ENCODE data around the gene ATG101. TPM values are rescaled to one million over a fixed set of nuclear protein-coding genes. Genes with fewer than 3 reads are reported as not detected.

ATG101 gene
- total and polyA plus RNA-seq, 9 of the 15 experiments (the other 6 are each of a cell fraction or from before 2014, with no cell fraction given), result 2.9 to 52.4 (median 29.7) TPM

- no peaks in the 10 kb centered on the region for H3K9me1 ChIP-seq (ENCODE audit: control insufficient read depth, insufficient read depth, low read length)
- peaks cover 0 to 10% of the 10 kb centered on the region in 2 experiments; a peak in 1 of 5 replicates for H3K4me1 ChIP-seq (replicated peaks in 1 of 2; ENCODE audit: control insufficient read depth in 2 of 2, insufficient read depth in 2 of 2, low read length in 2 of 2)
- no peak for DNase-seq (ENCODE audit: extremely low read depth in 1 of 4, low spot score in 3 of 4)
- H3K79me2 ChIP-seq (ENCODE audit: control insufficient read depth, insufficient read depth, low read length), result no peaks in the 10 kb centered on the region; the same call in 2 of the 3 replicates
- in situ Hi-C loops (cut with MboI), result loop anchor here (5.0 kb wide), 1 partner anchor 53 kb away; no protein-coding TSS in a partner anchor
- TF ChIP-seq, protein P1, sequence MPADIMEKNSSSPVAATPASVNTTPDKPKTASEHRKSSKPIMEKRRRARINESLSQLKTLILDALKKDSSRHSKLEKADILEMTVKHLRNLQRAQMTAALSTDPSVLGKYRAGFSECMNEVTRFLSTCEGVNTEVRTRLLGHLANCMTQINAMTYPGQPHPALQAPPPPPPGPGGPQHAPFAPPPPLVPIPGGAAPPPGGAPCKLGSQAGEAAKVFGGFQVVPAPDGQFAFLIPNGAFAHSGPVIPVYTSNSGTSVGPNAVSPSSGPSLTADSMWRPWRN (IDR thresholded peaks at IDR 0.05; ENCODE audit: low read depth), result no peak
- TF ChIP-seq ZMIZ1 (IDR thresholded peaks at IDR 0.05; ENCODE audit: low read depth in 2 of 2, low read length in 2 of 2) (no peak), MAX (CRISPR knock-in tag; IDR thresholded peaks at IDR 0.05) (no peak), WHSC1 (IDR thresholded peaks at IDR 0.05; ENCODE audit: low read length) (no peak), CBX8 (IDR thresholded peaks at IDR 0.05; ENCODE audit: borderline replicate concordance, extremely low read depth, low read depth, low read length, poor library complexity, severe bottlenecking) (no peak)
- TF ChIP-seq, protein P2, sequence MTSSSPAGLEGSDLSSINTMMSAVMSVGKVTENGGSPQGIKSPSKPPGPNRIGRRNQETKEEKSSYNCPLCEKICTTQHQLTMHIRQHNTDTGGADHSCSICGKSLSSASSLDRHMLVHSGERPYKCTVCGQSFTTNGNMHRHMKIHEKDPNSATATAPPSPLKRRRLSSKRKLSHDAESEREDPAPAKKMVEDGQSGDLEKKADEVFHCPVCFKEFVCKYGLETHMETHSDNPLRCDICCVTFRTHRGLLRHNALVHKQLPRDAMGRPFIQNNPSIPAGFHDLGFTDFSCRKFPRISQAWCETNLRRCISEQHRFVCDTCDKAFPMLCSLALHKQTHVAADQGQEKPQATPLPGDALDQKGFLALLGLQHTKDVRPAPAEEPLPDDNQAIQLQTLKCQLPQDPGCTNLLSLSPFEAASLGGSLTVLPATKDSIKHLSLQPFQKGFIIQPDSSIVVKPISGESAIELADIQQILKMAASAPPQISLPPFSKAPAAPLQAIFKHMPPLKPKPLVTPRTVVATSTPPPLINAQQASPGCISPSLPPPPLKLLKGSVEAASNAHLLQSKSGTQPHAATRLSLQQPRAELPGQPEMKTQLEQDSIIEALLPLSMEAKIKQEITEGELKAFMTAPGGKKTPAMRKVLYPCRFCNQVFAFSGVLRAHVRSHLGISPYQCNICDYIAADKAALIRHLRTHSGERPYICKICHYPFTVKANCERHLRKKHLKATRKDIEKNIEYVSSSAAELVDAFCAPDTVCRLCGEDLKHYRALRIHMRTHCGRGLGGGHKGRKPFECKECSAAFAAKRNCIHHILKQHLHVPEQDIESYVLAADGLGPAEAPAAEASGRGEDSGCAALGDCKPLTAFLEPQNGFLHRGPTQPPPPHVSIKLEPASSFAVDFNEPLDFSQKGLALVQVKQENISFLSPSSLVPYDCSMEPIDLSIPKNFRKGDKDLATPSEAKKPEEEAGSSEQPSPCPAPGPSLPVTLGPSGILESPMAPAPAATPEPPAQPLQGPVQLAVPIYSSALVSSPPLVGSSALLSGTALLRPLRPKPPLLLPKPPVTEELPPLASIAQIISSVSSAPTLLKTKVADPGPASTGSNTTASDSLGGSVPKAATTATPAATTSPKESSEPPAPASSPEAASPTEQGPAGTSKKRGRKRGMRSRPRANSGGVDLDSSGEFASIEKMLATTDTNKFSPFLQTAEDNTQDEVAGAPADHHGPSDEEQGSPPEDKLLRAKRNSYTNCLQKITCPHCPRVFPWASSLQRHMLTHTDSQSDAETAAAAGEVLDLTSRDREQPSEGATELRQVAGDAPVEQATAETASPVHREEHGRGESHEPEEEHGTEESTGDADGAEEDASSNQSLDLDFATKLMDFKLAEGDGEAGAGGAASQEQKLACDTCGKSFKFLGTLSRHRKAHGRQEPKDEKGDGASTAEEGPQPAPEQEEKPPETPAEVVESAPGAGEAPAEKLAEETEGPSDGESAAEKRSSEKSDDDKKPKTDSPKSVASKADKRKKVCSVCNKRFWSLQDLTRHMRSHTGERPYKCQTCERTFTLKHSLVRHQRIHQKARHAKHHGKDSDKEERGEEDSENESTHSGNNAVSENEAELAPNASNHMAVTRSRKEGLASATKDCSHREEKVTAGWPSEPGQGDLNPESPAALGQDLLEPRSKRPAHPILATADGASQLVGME (CRISPR knock-in tag; IDR thresholded peaks at IDR 0.05), result no peak
- no peak overlapping the region for H3K4me3 ChIP-seq
- no peak overlapping the region for H2AFZ ChIP-seq (ENCODE audit: low read depth, low read length)
- no peaks in the 10 kb centered on the region for H3K9me3 ChIP-seq (replicated peaks; ENCODE audit: control insufficient read depth, insufficient read depth, low read depth, low read length)
- H3K9ac ChIP-seq (ENCODE audit: insufficient read depth in 1 of 2, low read depth in 2 of 2, low read length in 2 of 2), result no peak overlapping the region; a peak in 1 of 4 replicates
- H4K20me1 ChIP-seq (replicated peaks; ENCODE audit: control insufficient read depth, insufficient read depth, low read length), result peaks cover 22% of the 10 kb centered on the region
- no TSS peak for BruUV-seq (replicated peaks)
- no peak overlapping the region for H3K4me2 ChIP-seq (ENCODE audit: insufficient read depth, low read length)
- intact Hi-C loops (cut with micrococcal nuclease), result loop anchor here (5.0 kb wide), 1 partner anchor 42 kb away; no protein-coding TSS in a partner anchor
- CTCF ChIA-PET (ENCODE audit: low intra/inter-chr PET ratio), result interaction anchor here (8.1 kb wide), 1 partner anchor 55 kb away, joined by 242 read pairs; no protein-coding TSS in a partner anchor
- H3K36me3 ChIP-seq (ENCODE audit: control insufficient read depth, insufficient read depth, low read length), result peaks cover 29% of the 10 kb centered on the region; the same call in 2 of the 3 replicates
- no peak for FAIRE-seq
- 60% methylated on average over 6 of the region's 10 CpGs for WGBS (ENCODE audit: insufficient coverage, low coverage, missing lambda C conversion rate)
- ATAC-seq, result no peak
- H3K27ac ChIP-seq (ENCODE audit: extremely low read depth, low read depth, low read length), result no peak overlapping the region
- H3K27me3 ChIP-seq (ENCODE audit: control insufficient read depth in 2 of 2, insufficient read depth in 2 of 2, low read length in 2 of 2), result peaks cover 8 to 12% of the 10 kb centered on the region in 2 experiments; a peak in 4 of 5 replicates
- POLR2A ChIA-PET, result interaction anchor here (0.6 to 2.8 kb wide), 5 partner anchors 10 to 110 kb away, joined by 3 to 18 read pairs (median 3); partner anchors contain the start of gene ATG101
Observed at GRCh38 chr12:52080403-52081251, 10.8 kb downstream of the ATG101 start.

Measured in K562 (cell line).